Measurements from ENCODE around the gene ESPN.
"Not testable (repeated sequence)": the region's sequence is repeated elsewhere in the genome, so short reads cannot be mapped to it uniquely, and the experiment has no call there.

ESPN gene

DNA sequence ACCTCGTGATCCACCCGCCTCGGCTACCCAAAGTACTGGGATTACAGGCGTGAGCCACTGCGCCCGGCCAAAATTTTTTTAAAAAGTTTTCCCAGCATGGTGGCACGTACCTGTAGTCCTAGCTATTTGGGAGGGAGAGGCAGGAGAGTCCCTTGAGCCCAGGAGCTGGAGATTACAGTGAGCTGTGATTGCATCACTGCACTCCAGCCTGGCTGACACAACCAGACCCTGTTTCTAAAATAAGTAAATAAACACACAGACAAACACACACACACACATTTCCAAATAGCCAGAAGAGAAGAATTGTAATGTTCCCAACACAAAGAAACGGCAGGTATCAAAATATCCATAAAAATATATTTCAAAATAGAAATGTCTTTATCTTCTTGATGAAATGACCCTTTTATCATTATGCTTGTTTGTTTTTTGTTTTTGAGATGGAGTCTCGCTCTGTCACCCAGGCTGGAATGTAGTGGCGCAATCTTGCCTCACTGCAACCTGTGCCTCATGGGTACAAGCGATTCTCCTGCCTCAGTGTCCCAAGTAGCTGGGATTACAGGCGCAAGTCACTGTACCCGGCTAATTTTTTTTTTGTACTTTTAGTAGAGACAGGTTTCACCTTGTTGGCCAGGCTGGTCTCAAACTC is 14.2 kb upstream of the ESPN start:
- no peak for DNase-seq

DNA sequence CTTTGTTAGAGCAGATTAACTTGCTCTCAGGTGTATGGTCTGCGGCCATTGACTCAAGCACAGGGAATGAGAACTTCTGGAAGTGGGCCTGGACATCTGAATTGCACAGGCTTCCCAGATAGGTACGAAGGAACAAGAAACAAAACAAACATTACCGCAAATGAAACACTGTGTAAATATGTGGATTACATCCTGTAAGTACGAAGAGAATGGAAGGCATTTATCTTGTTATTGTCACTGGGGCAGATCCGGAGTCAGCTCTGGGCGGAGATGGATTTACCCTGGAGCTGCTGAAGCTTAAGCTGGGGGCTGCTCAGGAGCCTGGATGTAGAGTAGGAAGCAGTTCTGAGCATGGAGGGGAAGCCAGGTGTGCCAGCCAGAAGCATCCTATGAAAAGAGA is 11.7 kb upstream of the ESPN start:
- DNase-seq, result no peak

DNA sequence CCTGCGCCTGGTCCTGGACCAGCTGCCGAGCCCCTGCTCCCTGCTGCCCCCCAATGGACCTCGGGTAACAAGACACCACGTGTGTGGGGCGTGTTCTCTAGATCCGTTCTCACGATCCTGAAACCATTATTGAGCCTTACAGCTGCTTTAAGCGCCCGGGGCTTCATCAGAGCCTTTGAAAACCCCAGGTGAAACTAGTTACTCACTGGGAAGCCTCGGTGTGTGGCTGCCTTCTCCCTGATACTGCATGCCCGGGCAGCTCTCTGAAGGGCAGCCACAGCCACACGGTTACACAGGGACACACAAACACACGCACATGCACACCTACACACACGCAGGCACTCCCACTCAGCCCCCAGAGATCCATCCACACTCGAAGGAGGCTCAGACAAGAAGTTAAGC is 10.1 kb upstream of the ESPN start:
- peak; percentile 79 for DNase-seq

DNA sequence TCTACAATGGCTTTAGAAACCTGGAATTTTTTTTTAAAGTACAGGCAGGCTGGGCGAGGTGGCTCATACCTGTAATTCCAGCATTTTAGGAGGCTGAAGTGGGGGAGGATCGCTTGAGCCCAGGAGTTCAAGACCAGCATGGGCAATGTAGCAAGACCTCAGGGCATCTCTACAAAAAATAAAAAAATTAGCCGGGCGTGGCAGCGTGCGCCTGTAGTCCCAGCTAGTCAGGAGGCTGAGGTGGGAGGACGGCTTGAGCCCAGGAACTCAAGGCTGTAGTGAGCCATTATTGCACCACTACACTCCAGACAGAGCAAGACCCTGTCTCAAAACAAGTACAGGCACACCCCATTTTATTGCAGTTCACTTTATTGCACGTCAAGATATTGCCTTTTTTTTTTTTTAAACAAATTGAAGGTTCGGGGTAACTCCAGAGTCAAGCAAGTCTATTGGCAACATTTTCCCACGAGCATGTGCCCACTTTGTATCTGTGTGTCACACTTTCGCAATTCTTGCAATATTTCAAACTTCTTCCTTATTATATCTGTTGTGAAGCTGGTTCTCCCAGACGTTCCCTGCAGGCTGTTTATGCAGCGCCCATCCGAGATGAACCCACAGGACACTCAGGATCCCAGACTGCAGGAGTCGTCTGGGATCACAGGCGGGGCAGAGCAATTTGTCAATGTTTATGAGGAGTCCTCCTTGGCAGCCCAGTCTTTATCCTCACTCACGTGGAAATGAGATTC is 9.5 kb upstream of the ESPN start:
- no peak for DNase-seq

DNA sequence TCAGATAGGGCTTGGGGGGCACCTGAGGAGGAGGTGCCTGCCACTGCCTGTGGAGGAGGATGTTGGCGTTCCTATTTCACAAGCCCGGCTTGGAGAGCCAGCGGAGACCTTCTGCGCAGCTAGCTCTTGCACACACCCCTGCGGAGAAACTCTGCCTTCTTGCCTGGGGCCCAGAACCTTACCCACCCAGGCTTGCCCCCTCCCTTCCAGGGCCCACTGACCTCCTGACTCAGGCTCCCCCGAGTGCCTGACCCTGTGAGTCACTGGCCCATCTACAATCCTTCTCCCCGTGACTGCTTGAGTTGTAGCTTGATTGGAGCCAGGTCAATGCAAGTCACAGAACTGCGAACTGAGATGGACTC is 8.3 kb upstream of the ESPN start:
- DNase-seq, result no peak

DNA sequence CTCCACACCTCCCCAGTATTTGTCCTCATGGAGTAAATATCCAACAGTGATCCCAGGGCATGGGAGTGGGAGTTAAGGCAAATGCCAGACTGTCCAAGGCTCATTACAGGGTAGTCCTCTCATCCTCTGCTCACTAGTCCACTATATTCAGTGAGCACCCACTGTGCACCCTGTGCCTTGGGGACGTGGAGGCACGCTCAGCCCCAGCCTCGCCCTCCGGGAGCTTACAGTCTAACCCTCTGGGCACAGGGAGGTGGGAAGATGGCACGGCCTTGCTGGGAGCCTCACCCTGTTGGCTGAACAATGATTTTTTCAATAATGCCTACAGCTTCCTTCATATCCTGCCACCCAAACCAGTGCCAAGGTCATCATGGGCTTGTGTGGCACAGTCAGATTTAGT is 7.7 kb upstream of the ESPN start:
- DNase-seq, result no peak

DNA sequence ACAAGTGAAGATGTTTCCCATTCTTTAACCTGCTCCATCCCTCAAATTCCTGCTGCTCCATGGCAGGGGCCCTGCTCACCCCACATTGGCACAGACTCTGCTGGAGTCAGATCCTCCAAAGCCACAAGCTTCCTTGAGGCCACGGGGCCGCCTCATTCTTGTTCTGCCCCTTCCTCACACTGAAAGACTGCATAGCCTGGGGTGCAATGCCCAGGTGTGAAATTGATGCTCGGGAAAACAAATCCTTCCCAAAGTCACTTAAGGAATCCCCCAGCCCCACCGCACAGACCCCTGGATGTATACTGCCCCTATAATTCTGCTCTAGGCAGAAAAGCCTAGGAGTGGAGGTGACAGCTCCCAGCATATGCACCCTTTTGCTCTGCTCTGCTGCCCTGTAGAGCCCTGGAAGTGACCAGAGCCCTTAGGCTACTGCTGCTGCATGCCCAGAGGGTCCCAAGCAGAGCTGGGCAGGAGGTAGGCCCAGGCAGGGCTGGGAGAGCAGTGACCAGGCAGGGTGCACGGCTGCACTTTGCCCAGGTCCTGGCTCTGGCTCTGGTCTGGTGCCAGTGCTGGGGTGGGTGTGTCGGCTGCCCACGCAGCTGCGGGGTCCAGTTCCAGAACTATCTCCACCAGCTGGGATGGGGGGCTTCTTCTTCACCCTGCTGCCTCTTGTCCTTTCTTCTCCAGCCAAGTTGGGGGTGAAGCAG is 6.5 kb upstream of the ESPN start:
- DNase-seq, result no peak

DNA sequence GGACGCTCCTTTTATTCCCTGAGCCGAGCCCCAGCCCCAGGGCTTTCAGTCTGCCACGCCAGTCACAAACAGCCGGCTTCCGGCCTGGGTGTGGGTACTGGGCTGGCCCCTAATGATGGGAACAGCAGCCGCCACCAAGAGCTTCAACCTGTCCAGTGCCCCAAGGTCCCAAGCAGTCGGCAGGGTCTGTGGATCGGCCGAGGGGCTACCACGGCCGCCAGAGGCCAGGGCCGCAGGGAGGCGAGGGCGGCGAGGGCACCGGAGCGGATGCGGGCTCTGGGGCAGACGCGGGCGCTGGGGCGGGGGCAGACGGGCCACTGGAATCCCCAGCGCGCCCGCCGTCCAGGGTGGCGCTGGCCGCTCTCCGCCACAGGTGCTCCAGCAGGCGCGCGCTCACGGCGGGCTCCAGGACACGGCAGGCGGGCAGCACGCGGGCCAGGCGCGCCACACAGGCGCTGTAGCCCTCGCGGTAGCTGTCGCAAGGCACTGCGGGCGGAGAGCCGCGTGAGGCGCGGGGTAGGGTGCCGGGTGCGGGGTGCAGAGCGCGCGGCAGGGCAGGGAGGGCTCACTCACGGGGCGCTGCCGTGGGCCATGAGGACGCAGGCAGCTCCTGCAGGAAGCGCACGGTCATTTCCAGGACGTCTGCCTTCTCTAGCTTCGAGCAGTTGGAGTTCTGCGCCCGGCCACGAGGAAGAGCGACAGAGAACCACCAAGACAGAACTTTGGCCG is 5.7 kb upstream of the ESPN start:
- no peak for DNase-seq

DNA sequence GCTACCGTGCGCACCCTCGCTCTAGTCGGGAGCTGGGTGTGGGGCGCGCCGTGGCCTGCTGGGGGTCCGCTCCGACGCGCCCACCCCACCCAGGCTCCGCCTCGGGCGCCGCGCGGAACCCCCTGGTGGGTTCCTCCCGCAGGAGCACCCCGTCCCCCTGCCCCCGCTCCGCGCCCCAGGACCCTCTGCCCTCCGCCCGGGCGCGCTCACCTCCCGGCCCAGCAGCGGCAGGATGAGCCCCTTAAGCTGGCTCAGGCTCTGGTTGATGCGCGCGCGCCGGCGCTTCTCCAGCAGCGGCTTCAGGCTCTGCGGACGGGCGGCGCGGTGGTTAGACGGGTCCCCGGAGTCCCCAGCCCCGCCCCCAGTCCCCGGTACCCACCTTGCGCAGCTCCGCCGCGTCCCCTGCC is 5.2 kb upstream of the ESPN start:
- no peak for DNase-seq

DNA sequence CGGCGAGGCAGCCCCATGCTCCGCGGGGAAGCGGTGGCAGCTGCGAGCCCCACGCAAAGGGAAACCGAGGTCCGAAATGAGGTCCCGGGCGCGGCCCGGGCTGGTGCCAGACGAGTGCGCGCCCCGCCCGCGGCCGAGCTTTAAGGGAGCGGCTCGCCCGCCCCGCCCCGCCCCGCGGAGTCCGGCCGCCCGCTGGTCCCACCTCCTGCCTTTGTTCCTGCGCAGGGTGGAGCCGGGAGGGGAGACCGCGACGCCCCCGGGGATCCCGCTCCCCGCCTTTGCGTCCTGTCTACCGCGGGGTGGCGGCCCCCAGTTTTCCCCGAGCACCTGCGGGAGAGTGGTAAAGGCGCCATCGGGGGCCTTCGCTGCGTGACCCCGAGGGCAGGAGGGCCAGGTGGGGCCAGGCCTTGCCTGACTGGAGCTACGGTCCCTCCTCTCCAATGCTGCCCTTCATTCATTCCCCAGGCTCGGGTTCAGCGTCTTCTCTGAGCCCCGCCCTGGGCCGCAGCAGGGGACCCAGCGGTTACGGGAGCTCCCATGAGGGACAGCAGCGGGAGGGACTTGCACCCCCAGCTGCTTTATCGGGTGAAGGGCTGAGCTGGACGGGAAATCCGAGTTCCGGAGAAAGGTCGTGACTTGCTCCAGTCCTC is 4.6 kb upstream of the ESPN start, which contains the start of gene HES2:
Gene HES2 (minus strand): TSS at position 116 of the 650 bp plus-strand sequence. CDS start 99 bp downstream, at position 17.
- DNase-seq, result peak; percentile 66

DNA sequence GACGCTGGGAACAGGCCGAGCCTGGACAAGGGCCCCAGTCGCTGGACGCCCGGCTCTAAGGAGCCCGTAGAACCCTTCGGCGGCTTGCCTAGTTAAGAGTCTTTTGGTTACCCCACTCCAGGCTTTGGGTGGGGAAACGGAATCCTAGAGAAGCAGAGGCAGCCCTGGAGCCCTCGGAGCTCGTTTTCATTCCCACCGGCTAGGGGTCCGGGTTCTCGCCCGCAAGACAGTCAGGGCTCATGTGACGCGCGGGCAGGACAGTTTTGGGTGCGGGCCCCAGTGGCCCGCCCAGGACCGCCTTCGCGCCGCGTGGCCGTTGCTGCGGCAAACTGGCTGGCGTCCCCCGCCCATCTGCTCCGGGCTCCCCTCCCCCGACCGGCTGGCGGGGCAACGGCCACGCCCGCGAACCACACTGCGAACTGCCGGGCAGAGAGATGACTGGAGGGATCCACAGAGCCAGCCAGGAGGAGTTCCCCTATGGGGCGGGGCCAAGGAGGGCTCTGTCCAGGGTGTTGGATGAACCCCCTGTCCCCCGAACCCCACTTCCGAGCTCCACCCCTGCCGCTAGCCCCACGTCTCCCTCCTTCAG is 4.0 kb upstream of the ESPN start:
- no peak for DNase-seq

DNA sequence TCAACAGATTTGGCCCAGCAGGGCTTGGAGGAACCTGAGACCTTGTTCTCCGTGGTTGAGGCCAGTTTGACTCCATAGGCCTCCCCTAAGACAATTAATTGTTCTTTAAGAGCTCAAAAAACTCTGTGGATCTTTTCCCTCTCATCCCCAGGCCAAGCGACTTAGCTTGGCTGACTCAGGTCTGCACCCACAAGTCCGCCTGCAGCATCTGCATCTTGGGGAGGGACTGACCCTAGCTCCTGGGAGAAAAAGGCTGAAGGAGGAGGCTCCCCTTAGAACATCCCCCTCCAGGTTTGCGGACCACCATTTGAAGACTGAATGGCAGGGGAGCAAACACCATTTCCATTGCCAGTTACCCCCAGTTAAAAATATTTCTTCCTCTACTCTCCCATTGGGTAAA is 3.3 kb upstream of the ESPN start:
- no peak for DNase-seq

DNA sequence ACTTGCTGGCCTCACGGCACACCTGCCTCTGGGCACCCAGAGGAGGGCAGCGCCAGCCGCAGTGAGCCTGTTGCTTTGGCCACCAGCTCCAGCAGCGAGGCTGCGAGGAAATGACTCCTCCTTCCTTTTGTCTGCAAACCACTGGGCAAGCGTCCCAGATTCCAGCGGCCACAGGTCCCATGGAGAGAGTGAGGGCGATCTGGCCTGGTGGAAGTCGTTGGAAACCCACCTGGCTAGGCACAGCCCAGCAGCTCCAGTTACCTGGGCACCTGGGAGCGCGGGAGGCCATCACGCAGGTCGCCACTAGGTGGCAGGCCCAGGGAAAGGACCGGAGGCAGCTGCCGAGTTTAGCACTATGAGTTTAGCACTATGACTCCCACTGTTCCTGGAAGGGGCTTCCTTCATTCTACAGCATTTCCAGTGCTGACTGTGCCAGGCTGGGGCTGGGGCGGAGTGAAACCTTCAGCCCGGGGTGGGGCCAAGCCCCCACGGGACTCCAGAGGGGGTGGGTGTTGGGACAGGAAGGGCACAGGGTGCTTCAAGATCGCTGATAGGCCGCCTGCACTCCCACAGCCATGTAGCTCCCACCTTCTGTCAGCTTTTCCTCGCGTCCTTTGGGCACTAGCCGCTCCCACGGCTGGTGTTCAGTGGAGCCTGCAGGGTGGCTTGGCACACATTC is 1.1 kb upstream of the ESPN start:
- peak; percentile 91 for DNase-seq

DNA sequence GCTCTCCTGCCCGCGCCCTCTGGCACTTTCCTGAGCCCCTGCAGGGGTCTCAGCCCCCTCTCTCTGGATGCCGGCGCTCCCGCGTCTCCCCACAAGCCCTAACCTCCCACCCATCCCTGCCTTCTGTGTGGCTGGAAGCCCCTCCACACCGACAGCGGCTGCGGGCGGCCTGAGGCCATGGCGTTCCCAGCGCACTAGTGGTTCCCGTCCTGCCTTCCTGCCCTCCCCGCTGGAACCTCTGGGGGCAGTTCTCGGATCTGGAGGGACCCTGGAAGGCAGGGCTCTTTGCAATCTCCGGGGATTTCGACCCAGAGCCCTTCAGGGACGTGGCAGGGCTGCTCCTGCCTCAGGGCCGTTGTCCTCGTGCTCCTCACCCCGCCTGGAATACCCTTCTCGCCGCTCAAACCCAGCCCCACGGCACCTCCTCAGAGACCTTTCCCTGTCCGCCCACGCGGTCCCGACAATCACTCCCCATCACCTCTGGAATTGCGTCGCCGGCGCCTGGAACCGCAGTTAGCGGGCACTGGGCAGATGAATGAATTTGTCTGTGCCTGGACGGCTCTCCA is 493 bp upstream of the ESPN start:
- DNase-seq, result no peak

DNA sequence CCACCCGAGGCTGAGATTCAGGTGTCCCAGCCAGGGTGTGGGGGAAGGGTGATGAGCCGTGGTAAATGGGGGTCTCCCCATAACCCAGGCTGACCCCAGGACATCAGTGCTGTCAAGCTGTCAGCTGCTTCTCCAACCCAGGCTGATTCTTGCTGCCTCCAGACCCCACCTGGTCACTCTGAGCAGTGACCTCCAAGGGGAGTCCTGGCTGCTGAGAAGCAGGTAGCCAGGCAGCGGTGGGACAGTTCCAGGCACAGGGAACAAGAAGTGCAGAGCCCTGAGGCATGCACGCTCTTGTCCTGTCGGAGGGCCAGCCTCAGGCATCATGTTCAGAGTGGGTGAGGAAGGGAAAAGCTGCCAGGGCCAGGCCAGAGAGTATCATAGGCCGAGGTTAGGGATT is 1.1 kb downstream of the ESPN start:
- DNase-seq, result no peak

DNA sequence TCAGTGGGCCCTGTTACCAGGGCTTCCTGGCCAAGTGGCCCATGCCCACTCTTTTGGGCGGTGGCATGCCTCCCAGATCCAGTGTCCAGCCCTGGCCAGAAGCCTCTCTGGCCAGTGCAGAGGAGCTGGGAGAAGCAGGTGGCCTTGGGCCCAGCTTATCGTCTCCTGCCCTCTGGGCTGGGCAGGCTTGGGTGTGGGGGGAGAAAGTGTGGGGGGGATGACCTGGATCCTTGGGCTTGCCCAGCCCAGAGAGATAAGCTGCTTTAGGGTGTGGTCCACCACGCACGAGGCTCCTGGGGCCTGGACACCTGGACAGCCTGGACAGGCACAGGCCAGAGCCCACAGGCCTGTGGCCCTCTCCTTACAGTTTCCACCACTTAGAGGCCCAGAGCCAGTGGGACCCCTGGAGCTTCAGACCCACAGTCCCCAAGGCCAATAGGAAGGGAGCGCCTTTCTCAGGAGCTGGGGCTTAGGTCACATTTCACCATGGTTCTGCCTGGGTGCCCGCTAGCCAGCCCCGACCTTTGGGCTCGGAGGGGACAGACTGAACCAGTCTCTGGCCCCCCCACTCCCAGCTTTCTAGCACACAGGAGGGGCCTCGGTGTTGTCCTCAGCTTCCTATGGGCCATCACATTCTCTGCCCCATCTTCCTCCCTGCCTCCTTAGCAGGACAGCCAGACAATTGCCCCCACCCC is 1.8 kb downstream of the ESPN start:
- DNase-seq, result no peak

DNA sequence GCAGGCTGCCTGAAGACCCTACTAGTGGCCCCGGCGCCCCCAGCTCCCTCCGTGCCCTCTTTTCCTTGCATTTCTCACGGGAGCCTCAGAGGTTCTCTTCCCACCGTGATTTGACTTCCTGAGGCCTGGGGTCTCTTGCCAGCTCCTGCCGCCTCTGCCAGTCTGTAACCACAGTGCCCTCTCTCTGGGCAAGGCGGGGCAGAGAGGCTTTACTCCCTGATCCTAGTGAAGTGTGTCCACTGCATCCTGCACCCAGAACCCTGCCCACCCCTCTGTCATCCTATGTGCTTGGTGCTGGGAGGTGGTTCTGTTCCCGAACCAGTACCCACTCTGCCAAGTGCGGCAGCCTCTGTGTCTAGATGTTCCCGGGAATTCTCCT is 2.4 kb downstream of the ESPN start:
- no peak for DNase-seq

DNA sequence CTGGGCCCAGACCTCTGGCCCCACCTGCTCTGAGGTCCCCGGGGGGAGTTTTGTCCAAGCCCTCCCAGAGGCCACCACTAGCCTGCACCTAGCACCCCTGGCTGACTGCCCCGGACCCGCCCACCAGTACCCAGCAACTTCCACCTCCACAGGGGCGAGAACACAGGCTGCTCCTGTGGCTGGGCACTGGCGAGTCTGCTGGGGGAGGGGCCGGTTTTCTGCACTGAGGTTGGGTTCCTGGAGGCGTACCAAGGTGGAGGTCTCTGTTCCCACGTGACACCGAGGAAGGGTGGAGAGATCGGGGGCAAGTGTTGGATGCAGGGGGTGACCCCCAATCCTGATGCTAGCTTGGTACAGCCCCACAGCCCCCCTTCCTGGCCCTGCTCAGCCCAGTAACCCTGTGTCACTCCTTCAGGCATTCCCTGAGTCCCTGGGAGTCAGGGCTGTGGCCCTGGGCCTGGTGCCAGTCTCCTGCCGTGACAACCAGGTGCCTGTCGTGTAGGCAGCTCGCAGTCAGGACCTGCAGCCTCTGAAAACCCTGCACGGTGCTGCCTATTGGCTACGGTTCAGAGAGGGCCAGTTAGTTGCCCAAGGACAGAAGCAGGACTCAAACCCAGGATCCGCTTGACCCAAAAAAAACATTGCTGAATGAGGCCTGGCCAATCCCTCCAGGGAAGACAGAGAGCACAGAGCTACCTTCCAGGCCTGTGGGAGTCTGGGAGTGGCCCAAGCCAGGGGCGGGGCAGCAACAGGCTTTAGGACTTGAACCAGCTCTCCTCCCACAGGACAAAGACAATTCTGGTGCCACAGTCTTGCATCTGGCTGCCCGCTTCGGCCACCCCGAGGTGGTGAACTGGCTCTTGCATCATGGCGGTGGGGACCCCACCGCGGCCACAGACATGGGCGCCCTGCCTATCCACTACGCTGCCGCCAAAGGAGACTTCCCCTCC is 3.1 kb downstream of the ESPN start:
- DNase-seq, result no peak

DNA sequence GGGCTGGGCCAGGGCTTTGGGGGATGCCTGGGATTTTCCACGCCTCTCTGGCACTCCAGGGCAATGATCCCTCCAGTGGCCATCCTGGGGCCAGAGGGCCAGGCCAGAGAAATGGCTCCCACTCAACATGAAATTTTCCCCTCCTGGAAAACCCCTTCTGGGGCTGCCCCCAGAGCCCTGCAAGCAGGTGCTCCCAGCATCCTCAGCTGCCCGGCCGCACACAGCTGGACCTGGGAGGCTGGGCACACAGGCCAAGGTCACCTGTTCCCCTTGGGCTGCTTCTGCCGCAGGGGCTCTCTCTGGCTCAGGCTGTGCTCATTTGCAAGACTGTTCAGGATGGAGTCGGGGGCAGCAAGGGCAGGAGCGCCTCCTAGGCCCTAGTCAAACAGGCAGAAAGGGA is 3.9 kb downstream of the ESPN start:
- not testable (repeated sequence) for DNase-seq
